Limb (tissue), 2 donors: Measurements from ENCODE around the gene ELSPBP1.
"Not testable (repeated sequence)": the region's sequence is repeated elsewhere in the genome, so short reads cannot be mapped to it uniquely, and the experiment has no call there.

Source experiments
- DNase-seq, 2 donors: peaks; one replicate each; pipeline ENCODE4 v3.0.0-alpha.2; 2016; ENCODE audit errors: extremely low spot score in 2 of 2

The ELSPBP1 gene

DNA sequence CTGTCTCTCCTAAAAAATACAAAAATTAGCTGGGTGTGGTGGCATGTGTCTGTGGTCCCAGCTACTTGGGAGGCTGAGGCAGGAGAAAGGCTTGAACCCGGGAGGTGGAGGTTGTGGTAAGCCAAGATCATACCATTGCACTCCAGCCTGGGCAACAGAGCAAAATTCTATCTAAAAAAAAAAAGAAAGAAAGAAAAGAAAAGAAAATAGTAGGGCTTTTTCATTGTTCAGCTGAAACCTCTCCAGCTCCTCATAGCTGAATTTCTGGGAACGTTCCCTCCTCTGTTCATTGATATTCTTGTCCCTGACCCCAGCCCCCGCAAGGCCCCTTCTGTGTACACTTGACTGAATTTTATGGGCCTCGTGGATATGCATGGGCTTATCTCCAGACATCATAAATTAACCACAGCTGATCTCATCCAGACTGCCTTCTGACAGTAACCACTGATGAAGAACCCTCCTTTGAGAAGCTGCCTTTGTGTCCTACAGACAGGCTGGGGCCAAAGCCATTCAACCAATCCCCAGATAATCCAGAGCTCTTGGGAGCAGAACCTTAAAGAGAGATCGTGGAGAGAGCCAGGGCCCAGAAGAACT, at the start of gene ELSPBP1:
TSS of gene ELSPBP1 (plus strand) at position 424 of the 594 bp plus-strand sequence. CDS start 14,036 bp downstream, outside the sequence.
- DNase-seq = no peak

DNA sequence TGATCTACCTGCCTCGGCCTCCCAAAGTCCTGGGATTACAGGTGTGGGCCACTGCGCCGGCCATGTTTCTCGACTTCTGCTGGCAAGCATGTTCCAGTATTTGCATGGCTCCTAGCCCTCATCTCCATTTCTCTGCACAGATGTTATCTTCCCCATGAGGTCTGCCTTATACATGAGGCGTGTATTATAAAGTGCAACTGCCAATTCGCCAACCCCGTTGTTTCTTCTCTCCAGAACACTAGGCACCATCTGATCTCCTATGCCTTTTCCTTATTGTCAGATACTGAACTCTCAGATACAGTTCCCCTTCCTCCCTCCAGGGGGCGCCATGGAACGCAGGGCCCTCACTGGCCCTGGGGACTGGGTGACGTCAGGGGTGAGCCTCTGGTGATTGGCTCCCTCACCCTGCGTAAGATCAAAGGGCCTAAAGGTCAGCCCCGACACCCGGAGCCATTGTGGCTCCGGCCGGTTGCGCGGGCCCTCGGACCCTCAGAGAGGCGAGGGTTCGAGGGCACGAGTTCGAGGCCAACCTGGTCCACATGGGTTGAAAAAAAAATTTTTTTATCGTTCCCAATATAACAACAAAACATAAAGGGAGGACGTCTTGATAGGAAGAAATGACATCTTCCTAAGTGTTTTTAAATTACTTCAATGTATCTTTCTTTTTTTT, 44.4 kb upstream of the ELSPBP1 start:
- not testable (repeated sequence) for DNase-seq

DNA sequence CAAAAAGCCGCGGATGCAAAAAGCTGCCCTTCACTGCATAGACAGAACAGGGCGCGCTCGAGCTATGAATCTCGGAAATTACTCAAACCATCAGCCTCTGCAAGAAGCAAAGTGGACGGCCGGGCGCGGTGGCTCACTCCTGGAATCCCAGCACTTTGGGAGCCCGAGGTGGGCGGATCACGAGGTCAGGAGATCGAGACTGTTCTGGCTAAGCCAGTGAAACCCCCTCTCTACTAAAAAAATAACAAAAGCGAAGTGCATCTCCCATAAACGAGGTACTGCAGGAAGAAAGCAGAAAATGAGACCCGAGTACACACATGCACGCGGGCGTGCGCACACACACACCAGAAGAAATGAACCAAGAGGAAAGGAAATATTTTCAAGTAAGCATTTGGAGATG, 42.3 kb upstream of the ELSPBP1 start:
- not testable (repeated sequence) for DNase-seq

DNA sequence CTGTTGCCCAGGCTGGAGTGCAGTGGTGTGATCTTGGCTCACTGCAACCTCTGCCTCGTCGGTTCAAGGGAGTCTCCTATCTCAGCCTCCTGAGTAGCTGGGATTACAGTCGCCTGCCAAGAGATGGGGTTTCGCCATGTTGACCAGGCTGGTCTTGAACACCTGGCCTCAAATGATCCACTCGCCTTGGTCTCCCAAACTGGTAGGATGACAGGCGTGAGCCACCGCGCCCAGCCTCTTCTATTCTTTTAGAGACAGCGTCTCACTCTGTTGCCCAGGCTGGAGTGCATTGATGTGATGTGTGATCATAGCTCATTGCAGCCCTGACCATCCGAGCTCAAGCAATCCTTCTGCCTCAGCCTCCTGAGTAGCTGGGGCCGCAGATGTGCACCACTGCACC, 38.5 kb upstream of the ELSPBP1 start:
- not testable (repeated sequence) for DNase-seq

DNA sequence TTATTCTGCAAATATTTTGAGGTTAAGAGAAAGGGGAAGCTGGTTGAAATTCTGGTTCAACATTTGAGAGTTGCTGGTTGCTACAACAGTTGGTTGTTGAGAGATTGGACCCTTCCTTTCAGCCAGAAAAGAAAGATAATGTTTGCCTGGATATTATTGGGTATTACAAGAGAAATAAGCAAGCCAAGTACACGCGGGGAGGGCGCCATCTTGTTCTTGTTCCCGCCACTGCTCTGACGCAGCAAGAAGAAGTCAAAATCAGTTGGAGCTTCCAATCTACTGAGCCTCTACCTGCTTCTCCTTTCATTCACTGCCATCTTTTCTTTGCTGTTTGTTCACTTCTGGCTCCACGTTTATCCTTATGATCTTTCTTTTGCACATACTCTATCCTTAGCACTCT, 20.9 kb upstream of the ELSPBP1 start:
- DNase-seq = no peak

DNA sequence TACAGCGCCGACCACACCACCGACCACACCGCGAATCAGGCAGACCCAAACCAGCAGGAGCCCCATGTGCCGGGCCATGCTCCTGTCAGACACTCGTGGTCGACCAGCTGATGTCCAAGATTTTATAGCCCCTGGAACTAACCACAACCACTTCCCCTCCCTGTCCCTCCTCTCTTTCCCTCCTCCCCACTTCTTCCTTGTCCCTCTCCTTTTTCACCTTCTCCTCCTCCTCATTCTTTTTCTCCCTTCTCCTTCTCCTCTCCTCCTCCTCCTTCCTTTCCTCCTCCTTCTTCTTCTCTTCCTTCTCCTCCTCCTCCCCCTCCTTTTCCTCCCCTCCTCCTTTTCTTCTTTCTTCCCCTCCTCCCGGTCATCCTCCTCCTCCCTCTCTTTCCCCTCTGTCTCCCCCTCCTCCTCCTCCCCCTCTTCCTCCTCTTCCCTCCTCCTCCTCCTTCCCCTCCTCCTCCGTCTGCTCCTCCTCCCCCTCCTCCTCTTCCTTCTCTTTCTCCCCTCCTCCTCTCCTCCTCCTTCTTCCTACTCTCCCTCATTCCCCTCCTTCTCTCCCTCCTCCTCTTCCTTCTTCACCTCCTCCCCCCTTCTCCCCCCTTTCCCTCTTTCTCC, 3.1 kb upstream of the ELSPBP1 start:
- no peak for DNase-seq

DNA sequence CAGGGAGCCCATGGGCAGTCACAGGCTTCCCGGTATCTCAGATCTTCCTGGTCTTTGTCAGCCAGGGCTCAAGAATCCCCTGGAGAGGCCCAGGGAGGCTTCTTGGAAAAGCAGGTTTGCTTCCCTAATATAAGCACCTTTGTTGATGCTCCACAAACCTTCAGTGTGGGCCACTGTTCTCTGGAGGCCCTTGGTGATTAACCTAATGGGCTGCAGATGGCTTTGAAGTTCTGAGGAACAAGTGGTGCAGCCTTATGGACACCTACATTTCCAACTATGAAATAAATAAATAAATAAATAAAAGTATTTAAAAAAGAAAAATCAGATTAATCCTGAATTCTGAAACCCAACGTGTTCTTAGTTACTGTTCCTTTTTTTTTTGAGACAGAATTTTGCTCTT, 2.4 kb upstream of the ELSPBP1 start, which contains the start of gene BSPH1:
TSS of gene BSPH1 (minus strand) at position 101 of the 400 bp plus-strand sequence. CDS start at position 12, 89 bp downstream.
- DNase-seq = no peak

DNA sequence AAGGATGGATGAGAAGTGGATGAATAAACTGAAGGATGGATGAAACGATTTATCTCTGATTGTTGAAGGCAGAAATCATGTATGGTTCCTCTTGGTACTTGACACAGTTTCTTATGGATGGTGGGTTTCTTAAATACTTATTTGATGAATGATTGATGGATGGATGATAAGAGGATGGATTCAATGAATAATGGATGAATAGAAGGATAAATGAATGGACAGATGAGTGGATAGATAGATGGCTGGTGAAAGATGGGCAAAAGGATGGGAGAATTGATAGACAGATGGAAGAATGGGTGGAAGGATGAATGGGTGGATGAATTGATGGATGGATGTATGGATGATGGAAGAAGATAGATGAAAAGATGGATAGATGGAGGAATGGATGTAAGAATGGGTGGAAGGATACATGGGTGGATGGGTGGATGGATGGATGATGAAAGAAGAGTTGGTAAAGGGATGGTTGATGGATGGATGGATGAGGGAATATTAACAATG, 1.8 kb downstream of the ELSPBP1 start:
- DNase-seq = no peak

DNA sequence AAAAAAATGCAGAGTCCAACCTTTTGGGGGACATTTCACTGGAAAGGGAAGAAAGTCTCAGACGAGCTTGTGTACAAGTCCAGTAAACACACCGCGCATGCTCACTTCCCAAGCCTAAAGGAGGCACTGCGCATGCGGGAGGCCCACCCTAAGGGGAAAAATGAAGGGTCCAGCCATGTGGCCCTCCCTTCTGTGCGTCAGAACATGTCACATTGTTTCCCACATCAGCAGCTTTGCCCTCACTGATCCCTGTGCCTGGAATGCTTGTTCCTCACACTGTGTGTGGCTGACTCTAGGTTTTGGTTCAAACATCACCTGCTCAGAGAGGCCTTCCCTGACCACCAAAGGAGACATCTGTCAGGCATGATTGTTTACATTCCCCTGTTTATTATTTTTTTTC, 4.4 kb downstream of the ELSPBP1 start:
- no peak for DNase-seq

DNA sequence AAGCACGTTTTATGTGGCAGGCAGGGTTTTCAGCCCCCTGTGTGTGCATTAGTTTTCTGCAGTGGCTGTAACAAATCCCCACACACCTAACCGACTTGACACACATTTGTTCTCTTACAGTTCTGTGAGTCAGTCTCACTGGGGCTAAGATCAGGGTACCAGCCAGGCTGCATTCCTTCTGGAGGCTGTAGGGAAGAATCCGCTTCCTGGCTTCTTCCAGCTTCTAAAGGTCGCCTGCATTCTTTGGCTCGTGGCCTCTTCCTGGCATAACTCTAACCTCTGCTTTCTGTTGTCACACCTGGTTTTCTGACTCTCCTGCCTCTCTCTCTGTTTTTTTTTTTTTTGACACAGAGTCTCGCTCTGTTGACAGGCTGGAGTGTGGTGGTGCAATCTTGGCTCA, 6.4 kb downstream of the ELSPBP1 start:
- DNase-seq = no peak

DNA sequence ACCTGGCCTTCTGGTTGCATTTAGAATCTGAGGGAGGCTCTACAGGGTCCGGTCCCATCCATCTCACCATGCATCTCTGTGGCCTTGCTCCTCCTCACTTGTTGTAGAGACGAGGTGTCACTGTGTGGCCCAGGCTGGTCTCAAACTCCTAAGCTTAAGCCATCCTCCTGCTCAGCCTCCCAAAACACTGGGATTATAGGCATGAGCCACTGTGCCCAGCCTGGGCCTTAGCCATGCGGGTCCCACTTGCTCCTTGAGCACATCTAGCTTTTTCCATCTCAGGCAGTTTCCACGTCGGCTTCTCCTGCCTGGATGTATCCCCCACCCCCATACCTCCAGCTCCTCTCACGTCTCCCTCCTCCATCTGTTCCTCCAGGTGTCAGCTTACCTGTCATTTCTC, 9.8 kb downstream of the ELSPBP1 start:
- no peak for DNase-seq

DNA sequence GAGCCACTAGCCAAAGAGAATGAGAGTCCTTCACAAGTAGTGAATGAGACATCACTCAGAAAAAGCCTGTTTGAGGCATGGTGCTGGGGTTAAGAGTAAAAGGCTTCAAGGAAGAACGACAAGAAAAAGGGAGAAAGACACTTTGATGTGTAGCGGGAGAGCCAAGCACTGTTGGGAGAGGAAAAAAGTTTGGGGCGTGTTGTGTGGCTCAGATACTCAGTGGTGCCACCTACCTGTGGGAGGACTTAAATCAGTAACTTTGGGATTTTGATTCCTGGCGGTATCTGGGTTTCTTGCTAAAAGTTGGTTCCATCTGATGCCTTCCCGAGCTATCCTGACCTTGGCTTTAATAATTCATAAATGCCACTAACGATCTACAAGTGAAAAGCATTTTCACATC, 12.3 kb downstream of the ELSPBP1 start:
- no peak for DNase-seq

DNA sequence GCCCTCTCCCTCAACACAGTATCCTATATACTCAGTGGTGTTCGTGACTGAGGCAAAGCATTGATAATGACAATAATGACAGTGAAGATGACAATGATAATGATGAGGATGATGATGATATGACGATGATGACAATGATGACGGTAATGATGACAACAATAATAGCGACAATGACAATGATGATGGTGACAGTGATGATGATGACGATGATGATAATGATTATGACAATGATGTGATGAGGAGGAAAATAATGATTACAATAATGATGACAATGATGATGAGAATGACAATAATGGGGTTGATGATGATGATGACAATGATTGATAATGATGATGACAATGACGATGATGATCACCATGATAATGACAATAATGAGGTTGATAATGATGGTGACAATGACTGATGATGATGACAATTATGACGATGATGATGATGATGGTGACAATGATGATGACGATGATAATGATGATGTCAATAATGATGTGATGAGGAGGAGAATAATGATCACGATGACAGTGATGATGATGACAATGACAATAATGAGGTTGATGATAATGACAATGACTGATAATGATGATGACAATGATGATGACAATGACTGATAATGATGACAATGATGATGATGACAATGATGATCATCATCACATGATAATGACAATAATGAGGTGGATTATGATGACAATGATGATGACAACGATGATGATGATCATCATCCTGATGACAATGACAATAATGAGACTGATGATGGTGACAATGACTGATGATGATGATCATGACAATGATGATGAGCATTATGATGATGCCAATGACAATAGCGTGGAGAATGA, 16.7 kb downstream of the ELSPBP1 start:
- DNase-seq = no peak

DNA sequence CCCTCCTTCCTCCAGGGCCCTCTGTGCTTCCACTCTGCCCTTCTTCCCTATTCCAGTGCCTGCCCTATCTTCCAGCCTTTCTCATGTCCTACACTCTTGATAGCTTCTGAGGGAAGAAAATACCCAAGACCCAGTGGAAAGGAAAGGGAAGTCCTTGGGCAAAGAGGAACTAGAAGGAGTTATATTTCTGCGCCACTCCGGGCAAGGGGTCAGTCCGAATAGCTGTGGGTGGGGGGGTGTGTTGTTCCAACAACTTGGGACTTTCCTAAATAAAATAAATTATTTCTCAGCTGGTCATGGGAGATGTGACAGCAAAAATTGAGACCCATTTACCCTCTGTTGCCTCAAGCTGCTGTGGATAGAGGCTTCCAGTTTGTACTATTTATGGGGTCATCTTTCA, 26.3 kb downstream of the ELSPBP1 start:
- DNase-seq = no peak

DNA sequence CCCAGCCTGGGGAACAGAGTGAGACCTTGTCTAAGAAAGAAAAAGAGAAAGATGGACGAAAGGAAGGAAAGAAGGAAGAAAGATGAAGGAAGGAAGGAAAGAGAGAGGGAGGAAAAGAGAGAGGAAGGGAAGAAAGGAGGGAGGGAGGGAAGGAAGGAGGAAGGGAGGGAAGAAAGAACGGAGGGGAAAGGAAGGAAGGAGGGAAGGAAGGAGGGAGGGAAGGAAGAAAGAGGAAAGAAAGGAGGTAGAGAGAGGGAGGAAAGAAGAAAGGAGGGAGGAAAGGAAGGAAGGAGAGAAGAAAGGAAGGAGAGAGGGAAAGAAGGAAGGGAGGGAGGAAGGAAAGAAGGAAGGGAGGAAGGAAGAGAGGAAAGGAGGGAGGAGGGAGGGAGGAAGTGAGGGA, 28.6 kb downstream of the ELSPBP1 start:
- DNase-seq = no peak

DNA sequence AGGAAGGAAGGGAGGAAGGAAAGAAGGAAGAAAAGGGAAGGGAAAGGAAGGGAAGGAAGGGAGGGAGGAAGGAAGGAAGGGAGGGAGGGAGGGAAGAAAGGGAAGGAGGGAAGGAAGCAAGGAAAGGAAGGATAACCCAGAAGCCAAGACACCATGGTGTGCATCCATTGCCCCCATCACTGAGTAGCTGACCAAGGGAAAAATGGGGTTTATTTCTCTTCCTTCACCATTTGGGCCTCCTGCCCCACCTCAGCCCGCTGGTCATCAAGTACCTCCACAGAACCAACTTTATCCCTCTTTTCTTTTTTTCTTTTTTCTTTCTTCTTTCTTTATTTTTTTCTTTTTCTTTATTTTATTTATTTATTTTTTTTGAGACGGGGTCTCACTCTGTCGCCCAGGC, 29.1 kb downstream of the ELSPBP1 start:
- no peak for DNase-seq

DNA sequence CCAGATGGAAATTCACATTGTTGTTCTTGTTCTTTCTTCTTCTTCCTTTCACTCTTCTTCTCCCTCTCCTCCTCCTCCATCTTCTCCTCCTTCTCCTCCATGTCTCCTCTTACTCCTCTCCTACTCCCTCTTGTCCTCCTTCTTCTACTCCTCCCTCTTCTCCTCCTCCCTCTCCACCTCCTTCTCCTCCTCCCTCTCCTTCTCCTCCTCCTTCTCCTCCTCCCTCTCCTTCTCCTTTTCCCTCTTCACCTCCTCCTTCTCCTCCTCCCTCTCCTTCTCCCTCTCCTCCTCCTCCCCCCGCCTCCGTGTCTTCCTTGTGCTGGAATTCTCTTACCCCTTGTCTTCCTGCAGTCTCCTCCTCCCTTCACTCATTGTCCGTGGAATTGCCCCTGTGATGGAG, 31.0 kb downstream of the ELSPBP1 start:
- DNase-seq = no peak

DNA sequence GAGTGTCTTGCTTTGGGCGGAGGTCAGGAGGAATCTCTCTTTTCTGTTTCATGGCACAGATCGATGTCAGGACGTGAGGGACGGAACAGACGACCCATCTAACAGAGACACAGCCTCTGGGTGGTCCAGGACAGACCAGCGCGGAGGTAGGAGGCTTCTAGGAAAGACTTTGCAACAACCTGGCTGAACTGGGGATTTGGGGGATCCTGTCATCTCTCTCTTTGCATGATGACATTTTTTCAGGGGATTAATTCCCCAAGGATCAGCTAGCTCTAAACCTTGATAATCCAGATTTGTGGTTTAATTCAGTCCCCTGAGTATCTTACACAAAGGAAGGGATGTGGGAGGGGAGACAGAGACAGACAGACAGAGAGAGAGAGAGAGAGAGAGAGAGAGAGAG, 35.0 kb downstream of the ELSPBP1 start:
- DNase-seq = no peak

DNA sequence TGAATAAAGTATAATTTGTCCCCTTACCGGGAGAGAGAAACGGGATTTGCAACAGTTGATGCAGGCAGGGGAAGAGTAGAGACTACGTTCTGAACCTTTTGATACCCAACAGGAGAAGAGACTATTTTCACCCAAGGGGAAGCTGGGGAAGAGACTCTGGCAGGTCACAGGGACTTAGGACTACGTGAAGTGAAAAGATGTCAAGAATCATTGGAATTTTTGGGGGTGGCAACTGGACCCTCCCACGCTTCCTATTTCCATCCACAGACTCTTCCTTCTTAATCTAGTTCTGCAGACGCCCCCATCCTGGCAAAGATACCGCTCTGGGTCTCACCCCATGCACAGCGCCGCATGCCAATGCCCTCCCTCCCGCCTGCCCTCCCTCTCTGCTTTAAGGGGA, 35.6 kb downstream of the ELSPBP1 start:
- no peak for DNase-seq

DNA sequence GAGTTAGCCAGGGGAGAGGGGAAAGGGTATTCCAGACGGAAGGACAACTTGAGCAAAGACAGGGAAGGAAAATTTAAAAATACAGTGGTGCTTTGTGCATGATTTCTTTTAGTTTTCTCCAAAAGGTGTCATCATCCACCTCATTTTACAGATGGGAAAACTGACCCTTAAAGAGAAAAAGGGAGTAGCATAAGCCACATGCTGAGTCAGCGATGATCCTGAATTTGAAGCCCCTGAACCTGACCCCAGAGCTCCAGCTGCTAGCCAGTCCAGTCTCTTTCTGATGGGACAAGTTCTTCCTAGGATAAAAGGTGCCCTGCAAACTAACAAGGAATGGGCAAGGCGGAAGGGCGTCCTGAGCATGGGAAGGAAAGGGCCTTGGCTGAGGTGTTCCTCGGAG, 39.2 kb downstream of the ELSPBP1 start:
- no peak for DNase-seq

DNA sequence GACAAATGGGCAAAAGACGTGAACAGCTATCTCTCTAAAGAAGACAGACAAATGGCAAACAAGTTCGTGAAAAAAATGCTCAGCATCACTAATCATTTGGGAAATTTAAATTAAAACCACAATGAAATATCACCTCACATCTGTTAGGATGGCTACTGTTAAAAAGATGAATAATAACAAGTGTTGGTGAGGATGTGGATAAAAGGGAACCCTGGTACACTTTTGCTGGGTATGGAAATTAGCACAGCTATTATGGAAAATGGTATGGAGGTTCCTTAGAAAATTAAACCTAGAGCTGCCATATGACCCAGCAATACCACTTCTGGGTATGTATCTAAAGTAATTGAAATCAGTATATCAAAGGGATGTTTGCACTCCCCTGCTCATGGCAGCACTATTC, 42.3 kb downstream of the ELSPBP1 start:
- no peak for DNase-seq
